ENCODE measurements around the gene E2F6.

Gene E2F6

GRCh38 chr2:11494310-11494709 lies 28.3 kb upstream of the E2F6 start:
- no peak for DNase-seq (ENCODE audit: insufficient read length, low spot score)
- FAIRE-seq: no peak

GRCh38 chr2:11493282-11493681 lies 27.3 kb upstream of the E2F6 start:
- FAIRE-seq (no peak), DNase-seq (ENCODE audit: insufficient read length, low spot score) (no peak)

DNA sequence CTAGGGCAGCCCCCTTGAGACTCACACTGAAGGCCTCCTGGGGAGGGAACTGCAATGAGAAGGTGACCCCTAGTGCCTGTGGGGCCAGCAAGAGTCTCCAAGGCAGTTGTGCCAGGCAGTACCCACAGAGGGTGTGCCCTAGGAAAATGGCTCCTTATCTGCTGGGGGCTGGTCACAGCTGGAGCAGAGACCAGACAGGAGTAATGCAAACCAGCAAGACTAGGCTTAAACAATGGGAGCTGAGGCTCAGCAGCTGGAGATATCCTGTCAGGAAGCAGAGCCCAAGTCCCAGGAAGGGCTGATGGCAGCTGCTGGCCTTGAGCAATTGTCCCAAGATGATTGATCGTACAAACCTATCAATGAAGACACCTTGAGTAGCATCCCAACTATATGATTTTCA lies 26.8 kb upstream of the E2F6 start:
- DNase-seq (ENCODE audit: insufficient read length, low spot score) (no peak), FAIRE-seq (no peak)

DNA sequence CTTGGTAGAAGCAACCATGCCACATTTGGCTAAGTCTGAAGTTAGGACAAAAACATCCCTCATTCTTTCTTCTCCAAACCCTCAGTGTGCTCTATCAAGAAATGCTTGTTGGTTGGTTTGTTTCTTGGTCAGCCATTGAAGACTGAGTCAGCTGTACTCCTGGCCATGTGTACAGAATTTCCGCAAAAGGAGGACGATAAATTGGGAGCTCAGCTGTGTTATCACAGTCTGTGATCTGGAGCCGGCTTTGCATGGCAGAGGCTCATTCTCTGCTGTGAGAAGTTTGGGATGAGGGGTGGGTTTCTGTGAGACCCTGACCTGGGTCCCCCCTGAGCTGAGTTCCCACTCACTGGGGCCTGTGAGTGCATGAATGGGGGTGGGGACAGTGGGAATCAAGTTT lies 26.3 kb upstream of the E2F6 start:
- DNase-seq (ENCODE audit: insufficient read length, low spot score) (no peak), FAIRE-seq (no peak)

- FAIRE-seq: no peak
- no peak for DNase-seq (ENCODE audit: insufficient read length, low spot score)
Observed at GRCh38 chr2:11491348-11491933, 25.5 kb upstream of the E2F6 start.

GRCh38 chr2:11490194-11490593 lies 24.2 kb upstream of the E2F6 start:
- no peak for DNase-seq (ENCODE audit: insufficient read length, low spot score)
- FAIRE-seq: no peak

DNA sequence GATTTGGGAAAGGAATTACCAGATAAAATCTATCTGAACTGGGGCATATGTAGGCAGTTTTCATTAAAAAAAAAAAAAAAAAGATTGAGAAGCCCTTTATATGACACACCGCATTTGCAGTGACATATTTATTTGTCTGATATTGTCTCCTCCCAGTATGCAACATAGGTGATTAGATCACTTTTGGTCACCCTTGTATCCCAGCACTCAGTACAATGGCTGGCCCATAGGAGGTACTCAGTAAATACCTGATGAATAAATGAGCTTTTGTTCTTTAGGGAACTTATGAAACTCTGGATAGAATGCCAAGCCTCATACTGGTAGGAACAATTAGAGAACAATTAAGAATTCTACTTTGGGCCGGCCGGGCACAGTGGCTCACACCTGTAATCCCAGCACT lies 22.8 kb upstream of the E2F6 start:
- FAIRE-seq (no peak), DNase-seq (ENCODE audit: insufficient read length, low spot score) (no peak)

GRCh38 chr2:11483806-11484617 lies 18.1 kb upstream of the E2F6 start:
- no peak for DNase-seq (ENCODE audit: insufficient read length, low spot score)
- no peak for FAIRE-seq

- no peak for FAIRE-seq
- no peak for DNase-seq (ENCODE audit: insufficient read length, low spot score)
Observed at GRCh38 chr2:11482473-11483035, 16.6 kb upstream of the E2F6 start.

DNA sequence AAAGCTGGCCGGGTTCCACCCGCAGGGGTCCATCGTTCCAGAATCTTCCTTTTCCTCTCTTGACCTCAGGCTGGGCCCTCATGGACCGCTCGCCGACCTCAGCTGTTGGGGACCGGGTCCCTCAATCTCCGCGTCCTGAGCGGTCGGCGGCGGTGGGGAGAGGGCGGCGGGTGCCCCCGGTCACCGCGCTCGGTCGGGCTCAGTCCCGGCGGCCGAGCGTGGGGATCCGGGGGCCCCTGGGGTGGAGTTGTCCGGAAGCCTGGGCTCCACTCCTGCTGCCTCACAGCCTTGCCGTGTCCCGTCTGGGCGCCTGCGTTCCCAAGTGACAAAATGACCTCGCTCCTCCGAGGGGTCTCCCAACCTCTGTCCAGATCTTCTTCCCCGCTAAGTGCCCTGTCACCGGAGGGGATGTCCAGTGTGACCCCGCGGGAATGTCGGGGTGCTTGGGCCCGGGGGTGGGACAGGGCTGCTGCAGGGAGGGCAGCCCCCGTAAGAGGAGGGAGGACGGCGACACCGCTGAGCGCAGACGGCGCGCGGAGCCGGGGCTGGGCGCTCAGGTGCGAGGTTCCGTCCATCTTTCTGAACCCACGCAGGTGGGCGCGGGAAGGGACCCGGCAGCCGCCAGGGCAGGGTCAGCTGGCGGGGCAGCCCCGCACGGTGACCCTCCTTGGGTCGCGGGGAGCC lies 16.0 kb upstream of the E2F6 start:
- FAIRE-seq (no peak), DNase-seq (ENCODE audit: insufficient read length, low spot score) (no peak)

GRCh38 chr2:11481426-11481788 lies 15.4 kb upstream of the E2F6 start:
- FAIRE-seq (no peak), DNase-seq (ENCODE audit: insufficient read length, low spot score) (no peak)

- DNase-seq (ENCODE audit: insufficient read length, low spot score): no peak
Observed at GRCh38 chr2:11480859-11481258, 14.9 kb upstream of the E2F6 start.

DNA sequence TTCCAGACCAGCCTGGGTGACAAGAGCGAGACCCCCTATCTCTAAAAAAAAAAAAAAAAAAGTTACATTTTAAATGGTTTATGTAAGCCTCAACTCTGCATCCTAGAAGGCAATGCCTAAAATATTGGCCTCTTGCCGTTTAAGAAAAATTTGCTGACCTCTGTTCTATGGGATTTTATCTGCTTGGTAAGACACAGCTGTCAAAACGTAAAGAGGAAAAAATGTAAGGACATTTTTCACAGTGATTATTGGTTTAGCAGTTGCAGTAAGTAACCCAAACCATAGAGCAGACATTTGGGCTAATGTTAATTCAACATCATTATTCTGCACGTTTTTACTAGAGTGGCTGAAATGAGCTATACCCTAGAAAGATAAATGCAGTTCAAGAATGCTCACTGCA lies 14.4 kb upstream of the E2F6 start:
- FAIRE-seq (no peak), DNase-seq (ENCODE audit: insufficient read length, low spot score) (no peak)

More at GRCh38 chr2:11480859-11481258, 14.9 kb upstream of the E2F6 start:
- FAIRE-seq: no peak

DNA sequence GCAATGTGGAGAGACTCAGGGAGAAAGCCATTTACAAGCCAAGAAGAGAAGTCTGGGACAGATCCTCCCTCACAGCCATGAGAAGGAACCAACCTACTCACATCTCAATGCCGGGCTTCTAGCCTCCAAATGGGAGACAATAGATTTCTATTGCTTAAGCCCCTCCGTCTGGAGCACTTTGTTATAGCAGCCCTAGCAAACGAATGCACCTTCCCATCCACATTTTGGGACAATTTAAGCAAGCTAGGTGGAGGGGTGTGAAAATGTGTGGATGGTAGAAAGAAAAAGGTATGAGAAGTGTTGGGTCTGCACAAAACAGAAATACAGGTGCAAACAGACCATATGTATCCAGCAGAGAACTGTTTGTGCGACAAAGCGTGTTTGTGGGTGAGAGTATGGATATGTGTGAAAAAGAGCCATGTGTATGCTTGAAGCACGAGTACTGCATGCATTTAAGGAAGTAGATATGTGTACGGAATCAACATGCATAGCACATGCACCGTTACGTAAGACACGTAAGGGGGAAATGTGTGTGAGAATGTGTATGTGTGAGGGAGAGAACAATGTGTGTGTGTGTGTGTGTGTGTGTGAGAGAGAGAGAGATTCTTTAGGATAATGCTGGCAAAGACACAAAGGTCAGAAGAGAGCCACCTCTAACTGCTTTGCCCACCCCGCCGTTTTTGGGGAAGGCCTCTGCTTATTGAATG lies 13.1 kb upstream of the E2F6 start:
- no peak for FAIRE-seq
- no peak for DNase-seq (ENCODE audit: insufficient read length, low spot score)

GRCh38 chr2:11477994-11478393 lies 12.0 kb upstream of the E2F6 start:
- FAIRE-seq (peak; percentile 92), DNase-seq (ENCODE audit: insufficient read length, low spot score) (peak; percentile 60)

DNA sequence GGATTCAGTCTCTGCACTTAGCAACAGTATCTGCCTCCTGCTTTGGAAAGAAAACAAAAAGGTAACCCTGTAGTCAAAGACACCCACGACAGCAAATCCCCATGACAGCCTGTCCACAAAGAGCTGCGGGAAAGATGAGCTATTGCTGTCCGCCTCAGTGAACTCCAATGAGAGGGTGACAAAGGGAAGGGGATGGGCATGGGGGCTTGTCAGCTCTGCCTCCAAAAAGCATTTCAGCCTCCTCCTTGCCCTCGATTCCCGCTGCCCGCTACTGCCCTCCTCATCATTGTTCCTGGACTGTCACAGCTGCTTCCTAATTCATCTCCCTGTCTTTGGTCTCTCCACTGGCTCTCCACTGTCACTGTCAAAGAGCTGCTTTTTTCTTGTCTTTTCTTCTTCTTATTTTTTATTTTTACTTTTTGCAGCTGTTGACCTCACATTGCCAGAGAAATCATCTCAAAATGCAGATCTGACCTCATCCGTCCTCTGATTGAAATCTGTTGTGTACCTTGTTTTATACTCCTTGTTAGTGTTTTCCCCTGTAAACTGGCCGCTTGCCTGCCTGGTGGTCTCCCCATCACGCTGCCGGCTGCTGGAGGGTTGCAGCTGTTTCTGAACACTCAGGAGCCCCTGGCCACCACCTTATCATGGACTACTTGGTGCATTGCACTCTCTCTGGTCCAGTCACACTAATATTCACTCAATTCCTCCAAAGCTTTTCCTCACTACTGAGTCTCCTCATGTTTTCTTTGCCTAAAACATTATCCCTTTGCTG lies 7.9 kb upstream of the E2F6 start:
- FAIRE-seq (no peak), DNase-seq (ENCODE audit: insufficient read length, low spot score) (no peak)

DNA sequence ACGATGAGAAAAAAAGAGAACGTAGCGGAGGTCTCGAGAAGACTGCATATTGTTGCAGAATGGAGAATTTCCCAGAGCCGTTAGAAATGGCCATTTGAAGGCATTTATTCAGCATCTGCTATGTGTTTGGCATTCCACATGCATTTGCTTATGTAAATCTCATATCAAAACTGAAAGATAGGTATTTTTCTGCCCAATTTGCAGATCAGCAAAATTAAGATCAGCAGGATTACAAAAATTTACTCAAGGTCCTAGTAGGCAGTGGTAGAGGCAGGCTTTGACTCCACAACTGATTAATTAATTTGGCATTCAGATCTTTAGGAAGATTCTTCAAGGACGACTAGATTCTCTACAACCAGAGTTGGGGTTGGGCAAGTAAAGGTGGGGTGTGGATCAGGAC lies 1.8 kb upstream of the E2F6 start:
- FAIRE-seq: no peak
- no peak for DNase-seq (ENCODE audit: insufficient read length, low spot score)

DNA sequence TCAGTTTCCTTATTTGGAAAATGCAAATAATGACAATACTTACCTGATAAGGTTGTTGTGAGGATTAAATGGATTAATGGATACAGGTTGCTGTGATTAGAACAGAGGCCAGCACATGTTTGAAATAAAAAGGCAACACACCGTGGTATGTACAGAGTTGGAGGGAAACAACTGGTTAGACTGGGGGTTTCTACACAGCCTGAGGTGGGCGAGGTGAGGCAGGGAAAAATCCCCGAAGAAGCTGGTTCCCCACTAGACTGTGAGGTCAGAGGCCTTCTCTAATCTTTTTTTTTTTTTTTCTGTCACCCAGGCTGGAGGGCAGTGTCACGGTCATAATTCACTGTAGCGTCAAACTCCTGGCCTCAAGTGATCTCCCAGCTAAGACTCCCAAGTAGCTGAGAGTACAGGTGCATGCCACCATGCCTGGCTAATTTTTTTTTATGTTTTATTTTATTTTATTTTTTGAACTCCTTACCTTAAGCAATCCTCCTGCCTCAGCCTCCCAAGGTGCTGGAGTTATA lies 1.2 kb upstream of the E2F6 start:
- DNase-seq (ENCODE audit: insufficient read length, low spot score) (no peak), FAIRE-seq (no peak)

DNA sequence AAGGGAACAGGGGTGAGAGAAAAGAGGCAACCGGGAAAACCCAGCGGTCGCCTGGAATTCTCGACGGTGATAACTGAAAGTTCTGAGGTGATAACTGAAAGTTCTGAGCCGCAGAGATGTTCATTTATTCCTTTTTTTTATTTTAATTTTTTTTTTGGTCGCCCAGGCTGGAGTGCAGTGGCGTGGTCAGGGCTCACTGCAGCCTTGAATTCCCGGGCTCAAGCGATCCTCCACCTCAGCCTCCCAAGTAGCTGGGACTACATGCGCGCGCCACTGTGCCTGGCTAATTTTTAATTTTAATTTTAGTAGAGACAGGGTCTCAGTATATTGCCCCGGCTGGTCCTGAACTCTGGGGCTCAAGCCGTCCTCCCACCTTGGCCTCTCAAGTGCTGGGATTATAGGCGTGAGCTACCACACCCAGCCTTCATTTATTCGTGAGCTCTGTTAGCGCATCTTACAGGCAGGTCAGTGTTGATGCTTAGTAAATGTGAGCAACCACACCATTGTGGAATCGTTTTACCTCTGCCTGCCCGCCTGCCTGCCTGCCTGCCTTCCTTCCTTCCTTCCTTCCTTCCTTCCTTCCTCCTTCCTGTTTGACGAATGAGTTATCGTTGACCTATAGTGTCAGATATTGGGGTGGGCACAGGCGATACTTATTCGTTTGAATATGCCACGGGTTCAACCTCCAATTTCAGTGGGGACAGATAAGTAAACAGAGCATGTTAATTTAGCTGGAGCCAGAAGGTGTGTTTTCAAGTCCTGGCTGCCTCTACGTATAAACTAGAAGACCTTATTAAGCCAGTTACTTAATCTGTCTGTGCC lies 557 bp upstream of the E2F6 start:
- DNase-seq (ENCODE audit: insufficient read length, low spot score) (no peak), FAIRE-seq (no peak)
